Measurements from ENCODE around the gene NELFE.
A peak's percentile ranks its signal among the peaks of the same experiment; 100 is the strongest.
"Not testable (repeated sequence)": the region's sequence is repeated elsewhere in the genome, so short reads cannot be mapped to it uniquely, and the experiment has no call there.

The NELFE gene

DNA sequence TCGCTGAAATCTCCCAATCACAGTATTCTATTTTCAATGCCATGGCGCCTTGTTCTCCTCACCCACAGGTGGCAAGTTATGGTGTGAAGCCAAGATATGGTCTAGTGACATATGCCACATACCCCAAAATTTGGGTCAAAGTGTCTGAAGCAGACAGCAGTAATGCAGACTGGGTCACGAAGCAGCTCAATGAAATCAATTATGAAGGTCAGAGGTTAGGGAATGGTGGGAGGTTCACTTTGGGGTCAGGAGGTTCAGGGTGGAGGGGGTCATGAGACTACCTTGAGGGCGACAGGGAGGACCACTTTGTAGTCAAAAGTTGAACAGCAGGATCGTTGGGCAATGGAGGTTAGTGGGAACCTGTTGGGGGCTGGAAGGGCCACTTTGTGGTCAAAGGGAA, 10.5 kb downstream of the NELFE start:
- no peak for DNase-seq

DNA sequence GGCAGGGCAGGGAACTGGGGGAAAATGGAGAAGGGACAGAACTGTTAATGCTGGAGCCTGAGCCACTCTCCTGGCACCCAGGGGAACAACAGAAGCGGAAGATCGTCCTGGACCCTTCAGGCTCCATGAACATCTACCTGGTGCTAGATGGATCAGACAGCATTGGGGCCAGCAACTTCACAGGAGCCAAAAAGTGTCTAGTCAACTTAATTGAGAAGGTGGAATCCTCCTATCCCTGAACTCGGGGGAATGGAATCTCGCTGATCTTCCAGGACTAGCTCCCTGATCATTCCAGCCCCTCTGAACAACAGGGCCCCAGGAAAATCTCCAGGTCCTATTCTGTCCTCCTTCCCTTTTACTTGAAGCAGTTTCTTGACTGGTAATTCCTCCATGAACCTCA, 10.9 kb downstream of the NELFE start:
- no peak for DNase-seq

DNA sequence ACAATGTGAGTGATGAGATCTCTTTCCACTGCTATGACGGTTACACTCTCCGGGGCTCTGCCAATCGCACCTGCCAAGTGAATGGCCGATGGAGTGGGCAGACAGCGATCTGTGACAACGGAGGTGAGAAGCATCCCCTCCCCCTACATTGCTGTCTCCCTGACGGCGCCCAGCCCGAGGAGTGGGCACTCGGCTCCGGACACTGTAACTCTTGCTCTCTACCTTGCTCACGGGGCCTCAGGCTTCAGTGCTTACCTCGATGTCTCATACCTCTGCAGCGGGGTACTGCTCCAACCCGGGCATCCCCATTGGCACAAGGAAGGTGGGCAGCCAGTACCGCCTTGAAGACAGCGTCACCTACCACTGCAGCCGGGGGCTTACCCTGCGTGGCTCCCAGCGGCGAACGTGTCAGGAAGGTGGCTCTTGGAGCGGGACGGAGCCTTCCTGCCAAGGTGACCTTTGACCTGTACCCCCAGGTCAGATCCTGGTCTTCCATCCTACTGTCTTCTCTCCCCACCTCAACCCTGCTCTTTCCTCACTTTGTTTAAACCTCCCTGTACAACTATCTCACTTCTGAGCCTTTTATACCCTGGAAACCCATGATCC, 11.6 kb downstream of the NELFE start:
- DNase-seq, result no peak

DNA sequence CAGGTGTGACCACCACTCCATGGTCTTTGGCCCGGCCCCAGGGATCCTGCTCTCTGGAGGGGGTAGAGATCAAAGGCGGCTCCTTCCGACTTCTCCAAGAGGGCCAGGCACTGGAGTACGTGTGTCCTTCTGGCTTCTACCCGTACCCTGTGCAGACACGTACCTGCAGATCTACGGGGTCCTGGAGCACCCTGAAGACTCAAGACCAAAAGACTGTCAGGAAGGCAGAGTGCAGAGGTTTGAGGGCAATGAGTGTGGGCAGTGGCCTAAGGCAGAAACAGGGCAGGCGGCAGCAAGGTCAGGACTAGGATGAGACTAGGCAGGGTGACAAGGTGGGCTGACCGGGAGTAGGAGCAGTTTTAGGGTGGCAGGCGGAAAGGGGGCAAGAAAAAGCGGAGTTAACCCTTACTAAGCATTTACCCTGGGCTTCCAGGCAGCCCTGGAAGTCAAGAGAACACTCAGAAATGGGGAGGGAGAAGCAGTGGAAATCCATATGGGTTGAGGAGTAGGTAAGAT, 12.3 kb downstream of the NELFE start:
- no peak for DNase-seq

DNA sequence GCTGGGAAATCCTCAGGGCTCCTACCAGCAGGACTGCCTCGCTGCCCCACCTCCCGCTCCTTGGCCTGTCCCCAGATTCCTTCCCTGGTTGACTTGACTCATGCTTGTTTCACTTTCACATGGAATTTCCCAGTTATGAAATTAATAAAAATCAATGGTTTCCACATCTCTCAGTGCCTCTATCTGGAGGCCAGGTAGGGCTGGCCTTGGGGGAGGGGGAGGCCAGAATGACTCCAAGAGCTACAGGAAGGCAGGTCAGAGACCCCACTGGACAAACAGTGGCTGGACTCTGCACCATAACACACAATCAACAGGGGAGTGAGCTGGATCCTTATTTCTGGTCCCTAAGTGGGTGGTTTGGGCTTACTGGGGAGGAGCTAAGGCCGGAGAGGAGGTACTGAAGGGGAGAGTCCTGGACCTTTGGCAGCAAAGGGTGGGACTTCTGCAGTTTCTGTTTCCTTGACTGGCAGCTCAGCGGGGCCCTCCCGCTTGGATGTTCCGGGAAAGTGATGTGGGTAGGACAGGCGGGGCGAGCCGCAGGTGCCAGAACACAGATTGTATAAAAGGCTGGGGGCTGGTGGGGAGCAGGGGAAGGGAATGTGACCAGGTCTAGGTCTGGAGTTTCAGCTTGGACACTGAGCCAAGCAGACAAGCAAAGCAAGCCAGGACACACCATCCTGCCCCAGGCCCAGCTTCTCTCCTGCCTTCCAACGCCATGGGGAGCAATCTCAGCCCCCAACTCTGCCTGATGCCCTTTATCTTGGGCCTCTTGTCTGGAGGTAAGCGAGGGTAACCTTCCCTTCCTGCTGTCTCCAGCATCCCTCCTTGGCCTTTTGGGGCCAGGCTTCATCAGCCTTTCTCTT, 13.0 kb downstream of the NELFE start, which contains the start of gene CFB:
Gene CFB (plus strand): TSS at position 589 of the 863 bp plus-strand sequence. CDS start 127 bp downstream, at position 716.
- no peak for DNase-seq

DNA sequence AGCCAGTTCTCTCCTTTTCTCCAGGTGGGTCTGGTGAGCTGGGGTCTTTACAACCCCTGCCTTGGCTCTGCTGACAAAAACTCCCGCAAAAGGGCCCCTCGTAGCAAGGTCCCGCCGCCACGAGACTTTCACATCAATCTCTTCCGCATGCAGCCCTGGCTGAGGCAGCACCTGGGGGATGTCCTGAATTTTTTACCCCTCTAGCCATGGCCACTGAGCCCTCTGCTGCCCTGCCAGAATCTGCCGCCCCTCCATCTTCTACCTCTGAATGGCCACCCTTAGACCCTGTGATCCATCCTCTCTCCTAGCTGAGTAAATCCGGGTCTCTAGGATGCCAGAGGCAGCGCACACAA, 13.6 kb downstream of the NELFE start:
- no peak for DNase-seq

DNA sequence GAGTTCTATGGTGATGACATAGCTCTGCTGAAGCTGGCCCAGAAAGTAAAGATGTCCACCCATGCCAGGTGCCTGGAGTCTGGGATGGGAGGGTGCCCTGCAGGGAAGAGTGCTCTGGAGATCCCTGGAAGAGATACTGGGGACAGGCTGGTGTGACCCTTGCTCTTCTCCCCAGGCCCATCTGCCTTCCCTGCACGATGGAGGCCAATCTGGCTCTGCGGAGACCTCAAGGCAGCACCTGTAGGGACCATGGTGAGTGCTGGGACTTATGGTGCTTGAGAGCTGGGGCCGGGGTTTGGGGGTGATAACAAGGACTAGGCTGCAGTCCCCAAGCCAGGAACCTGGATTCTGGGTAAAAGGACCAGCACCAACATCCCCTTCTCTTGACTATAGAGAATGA, 15.0 kb downstream of the NELFE start:
- DNase-seq, result no peak

DNA sequence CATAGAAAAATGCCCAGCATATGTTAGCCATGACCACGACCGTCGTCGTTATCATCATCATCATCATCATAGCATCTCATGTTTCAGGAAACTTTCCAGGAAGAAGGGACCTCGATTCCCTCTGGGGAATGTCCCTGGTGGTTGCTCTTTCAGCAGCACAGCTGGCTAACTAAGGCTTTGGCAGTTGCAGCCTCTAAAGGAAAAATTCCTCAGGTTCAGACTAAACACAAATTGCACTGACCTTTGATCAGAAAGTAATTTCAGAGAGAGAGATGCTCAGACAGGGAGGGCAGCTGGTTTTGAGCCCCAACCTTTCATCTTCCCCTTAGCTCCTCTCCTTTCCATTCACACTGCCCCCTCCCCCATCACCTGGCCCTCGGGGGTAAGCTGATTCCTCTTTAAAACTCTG, 18.5 kb downstream of the NELFE start:
- DNase-seq, result no peak

DNA sequence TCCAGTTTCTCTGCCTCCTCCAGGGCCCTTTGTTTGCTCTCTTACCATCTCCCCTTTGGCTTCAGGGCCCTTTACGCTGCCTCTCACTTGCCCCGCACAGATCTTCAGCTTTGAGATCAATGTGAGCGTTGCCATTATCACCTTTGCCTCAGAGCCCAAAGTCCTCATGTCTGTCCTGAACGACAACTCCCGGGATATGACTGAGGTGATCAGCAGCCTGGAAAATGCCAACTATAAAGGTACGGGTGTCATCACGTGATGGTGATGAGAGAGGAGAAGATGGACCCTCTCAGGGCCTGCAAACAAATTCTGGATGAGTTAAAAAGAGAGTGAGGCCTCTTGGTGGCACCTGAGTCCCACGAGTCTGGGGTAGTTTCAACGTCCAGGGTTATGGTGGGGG, 22.9 kb downstream of the NELFE start:
- no peak for DNase-seq

DNA sequence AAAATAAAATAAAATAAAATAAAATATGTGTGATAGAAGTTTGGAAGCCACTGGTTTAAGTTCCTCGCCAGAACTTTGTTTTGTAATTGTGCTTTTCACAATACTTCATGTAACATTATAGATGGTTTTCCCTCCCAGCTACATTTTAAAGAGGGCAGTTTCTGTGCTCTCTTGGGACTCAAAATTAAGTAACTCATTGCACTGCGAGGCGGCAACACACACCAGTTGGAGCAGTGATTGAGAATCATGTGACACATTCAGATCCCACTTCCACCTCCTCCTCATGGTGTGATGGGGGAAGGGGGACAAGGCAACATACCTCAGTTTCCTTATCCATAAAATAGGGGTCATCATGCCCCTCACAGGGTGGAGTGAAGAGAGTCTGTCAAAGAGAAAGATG, 23.8 kb downstream of the NELFE start:
- no peak for DNase-seq

DNA sequence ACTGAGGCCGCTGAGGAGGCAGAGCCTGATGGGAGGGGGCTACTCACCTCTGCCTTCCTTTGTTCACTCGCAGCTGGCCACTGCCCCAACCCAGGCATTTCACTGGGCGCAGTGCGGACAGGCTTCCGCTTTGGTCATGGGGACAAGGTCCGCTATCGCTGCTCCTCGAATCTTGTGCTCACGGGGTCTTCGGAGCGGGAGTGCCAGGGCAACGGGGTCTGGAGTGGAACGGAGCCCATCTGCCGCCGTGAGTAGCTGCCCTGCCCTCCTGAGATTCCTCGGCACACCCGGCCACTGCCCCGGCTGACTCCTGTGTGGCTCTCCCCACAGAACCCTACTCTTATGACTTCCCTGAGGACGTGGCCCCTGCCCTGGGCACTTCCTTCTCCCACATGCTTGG, 25.2 kb downstream of the NELFE start:
- no peak for DNase-seq

DNA sequence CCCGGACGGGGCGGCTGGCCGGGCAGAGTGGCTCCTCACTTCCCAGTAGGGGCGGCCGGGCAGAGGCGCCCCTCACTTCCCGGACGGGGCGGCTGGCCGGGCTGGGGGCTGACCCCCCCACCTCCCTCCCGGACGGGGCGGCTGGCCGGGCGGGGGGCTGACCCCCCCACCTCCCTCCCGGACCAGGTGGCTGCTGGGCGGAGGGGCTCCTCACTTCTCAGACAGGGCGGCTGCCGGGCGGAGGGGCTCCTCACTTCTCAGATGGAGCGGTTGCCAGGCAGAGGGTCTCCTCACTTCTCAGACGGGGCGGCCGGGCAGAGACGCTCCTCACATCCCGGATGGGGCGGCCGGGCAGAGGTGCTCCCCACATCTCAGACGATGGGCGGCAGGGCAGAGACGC, 26.6 kb downstream of the NELFE start:
- DNase-seq, result not testable (repeated sequence)

DNA sequence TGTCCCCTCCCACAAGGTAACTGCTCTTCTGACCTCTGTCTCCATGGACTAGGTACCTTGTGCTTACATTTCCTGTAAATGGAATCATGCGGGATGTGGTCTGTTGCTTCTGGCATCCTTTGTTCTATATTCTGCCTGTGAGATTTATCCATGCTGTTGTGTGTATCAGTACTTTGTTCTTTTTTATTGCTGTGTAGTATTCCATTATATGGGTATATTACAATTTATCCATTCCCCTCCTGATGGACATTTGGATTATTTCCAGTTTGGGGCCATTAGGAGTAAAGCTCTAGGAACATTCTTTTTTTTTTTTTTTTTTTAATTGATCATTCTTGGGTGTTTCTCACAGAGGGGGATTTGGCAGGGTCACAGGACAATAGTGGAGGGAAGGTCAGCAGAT, 27.8 kb downstream of the NELFE start:
- DNase-seq, result no peak

DNA sequence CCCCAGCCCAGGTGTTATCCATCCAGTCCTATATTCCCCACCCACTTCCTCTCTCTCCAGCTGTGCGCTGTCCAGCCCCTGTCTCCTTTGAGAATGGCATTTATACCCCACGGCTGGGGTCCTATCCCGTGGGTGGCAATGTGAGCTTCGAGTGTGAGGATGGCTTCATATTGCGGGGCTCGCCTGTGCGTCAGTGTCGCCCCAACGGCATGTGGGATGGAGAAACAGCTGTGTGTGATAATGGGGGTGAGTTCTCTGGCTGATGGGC, 30.2 kb downstream of the NELFE start:
- no peak for DNase-seq

DNA sequence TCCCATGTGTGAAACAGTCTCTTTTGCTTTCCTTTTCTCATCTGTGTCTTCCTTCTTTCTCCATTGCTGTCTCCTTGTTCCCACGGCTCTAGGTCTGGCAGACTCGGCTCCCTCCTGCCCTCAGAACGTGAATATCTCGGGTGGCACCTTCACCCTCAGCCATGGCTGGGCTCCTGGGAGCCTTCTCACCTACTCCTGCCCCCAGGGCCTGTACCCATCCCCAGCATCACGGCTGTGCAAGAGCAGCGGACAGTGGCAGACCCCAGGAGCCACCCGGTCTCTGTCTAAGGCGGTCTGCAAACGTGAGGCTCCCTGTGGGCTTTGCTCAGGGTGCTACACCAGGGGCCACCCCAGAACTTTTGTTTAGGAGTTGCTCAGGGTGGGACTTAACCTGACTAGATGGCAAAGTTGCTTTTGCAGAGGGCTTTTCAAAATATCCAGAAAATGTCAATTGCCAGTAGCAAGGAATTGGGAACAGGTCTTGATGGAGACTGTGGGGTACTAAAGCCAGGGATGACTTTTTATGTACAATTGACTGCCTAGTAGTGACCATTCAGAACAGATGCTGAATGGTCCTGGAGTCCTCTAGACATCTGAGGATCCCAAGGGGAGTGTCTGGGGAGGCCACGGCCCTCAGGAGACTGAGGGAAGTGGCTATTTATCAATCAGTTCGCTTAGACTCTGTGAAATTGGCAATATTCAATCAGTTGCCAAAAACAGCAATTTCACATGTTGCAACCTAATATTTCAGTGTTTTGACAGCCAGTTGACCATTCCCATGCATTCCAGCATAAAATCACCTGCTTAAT, 30.7 kb downstream of the NELFE start:
- DNase-seq, result no peak

DNA sequence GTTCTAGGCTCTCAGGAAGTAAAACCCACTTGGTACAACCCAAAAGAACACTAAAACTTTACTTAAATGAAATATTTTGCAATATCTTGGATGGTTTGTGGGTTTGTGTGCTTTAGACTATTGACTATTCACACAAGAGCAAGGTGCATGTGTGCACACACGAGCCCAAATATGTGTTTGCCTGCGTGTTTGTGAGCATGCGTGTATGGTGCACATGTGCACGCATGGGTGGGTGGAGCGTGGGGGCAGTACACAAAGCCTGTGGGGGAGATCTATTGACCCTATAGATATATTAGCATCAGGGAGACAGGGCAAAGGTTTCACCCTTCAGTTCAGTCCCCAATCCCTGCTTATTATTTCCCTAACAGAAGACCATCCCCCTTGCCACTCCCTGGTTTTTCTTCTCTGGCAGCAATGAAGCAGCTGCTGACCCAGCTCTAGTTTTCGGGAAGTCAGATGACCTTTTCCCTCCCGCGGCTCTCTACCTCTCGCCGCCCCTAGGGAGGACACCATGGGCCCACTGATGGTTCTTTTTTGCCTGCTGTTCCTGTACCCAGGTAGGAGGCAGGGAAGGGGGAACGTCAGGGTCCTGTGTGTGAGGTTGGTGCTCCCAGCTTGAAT, 31.4 kb downstream of the NELFE start, which contains the start of gene C2:
Gene C2 (plus strand): TSS at position 476 of the 621 bp plus-strand sequence. CDS start 36 bp downstream, at position 512.
- DNase-seq, result no peak

DNA sequence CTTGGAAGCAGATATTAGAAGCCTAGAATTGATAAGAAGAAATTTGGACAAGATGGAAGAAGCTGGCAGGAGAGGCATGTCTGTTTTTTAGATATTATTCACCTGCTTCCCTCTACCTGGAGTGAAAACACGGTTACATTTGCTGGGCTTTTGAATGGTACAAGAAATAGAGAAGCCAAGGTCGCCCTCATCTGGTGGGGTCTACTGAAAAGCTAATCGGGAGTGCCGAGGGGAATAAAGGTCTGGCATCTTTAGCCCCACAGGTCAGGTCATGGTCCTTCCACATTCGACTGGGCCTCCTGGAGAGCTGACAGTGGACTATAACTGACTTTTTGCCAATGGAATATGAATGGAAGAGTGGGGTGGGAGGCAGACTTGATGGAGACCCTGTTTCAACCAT, 35.8 kb downstream of the NELFE start:
- DNase-seq, result peak; percentile 4

DNA sequence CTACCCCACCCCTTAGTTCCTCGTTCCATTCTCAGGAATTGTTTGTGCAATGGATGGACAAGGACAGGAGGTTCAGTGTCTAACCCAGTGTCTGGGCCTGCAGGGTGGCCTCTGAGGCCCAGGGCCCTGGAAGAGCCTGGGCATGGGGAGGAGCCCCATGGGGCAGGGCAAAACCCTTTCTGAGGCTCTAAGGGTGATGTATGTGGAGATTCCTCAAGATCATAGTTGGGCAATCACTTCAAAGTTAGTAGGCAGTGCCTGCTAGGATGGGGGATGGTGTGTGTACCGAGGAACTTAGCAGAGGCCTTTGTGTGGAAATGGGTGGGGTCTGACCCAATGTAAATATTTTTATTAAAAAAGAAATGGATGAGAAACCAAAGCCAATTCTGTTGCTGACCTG, 38.0 kb downstream of the NELFE start:
- no peak for DNase-seq

DNA sequence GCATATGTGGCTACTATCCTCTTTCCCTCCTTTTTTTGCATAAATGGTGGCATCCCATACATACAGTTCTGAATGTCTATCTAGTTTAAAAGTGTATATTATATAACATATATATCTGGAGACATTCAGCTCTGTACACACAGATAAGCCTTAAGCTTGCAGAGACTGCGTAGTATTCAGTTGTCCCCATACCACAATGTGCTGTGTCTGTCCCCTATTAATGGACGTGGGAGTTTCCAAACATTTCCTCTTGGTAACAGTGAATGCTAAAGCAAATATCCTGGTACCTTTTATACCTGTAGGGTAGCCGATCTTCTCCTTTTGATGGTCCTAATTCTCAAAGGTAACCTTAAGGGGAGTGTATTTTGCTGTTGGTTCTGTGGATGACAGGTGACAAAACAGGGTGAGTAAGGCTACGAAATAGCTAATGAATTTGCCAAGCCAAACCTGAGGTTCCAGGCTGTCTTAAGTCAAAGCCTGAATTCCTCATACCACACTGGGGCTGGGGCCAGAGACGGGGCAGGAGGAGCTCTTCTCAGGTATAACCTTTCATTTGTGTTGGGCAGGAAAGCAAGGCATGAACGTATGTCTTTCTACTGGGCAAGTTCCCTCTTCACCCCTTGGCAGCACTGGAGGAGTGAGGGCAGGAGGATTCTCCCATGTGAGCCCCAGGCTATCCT, 39.0 kb downstream of the NELFE start:
- DNase-seq, result no peak

DNA sequence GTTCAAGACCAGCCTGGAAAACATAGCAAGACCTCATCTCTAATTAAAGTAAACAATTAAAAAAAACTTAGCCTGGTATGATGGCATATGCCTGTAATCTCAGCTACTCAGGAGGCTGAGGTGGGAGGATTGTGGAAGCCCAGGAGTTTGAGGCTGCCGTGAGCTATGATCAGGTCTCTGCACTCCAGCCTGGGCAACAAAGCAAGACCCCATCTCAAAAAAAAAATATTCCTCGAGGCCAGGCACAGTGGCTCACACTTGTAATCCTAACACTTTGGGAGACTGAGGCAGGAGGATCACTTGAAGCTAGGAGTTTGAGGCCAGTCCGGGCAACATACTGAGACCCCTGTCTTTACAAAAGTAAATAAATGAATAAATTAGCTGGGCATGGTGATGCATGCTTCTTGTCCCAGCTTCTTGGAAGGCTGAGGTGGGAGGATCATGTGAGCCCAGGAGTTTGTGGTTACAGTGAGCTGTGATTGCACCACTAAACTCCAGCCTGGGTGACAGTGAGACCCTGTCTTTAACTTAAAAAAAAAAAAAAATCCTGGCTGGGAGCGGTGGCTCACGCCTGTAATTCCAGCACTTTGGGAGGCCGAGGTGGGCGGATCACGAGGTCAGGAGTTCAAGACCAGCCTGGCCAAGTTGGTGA, 40.6 kb downstream of the NELFE start:
- DNase-seq, result no peak

DNA sequence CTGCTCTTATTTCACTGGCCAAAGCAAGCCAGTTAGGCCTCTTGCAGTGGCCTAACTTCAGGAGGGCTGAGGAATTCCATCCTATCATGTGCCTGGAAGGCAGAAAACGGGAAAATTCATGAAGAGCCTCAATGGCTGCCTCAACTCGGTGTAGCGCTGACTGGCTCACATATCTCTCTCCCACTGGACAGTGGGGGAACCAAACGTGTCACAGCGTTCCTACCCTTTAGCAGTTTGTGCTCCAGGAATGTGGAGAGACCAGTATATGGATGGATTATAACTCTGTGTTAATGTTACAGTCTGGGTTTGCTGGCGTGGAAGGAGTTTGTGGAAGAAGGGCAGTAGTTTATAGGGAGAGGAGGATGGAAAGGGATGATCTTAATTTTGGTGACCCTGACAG, 43.0 kb downstream of the NELFE start:
- no peak for DNase-seq

DNA sequence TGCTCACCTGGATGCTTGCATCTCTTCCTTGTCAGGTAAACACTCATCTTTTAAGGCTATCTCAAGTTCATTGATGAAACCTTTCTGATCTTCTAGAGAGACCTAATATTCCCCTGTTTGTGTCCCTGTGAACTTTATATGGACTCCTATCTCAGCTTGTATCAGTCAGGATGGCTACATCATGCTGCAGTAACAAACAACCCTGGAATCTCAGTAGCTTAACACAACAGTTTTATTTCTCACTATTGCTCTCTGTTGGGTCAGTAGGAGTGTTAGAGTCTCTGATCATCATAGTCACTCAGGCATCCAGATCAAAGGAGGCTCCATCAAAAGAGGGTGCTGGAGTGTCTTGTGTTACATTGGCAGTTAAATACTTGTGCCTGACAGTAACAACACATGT, 43.4 kb downstream of the NELFE start:
- no peak for DNase-seq
